RWPE2 (cell line): ENCODE measurements around the gene FNDC1.

ENCODE experiments used
- ATAC-seq: fragments of 200-7000 bp; cut with Tn5 transposase; 3 replicates; pipeline ENCODE4 v1.9.1; 2021; ENCODE audit warnings: low read depth
- DNase-seq: peaks from one replicate; pipeline ENCODE4 v3.0.0-alpha.2; 2020; ENCODE audit warnings: low spot score
- H3K27ac ChIP-seq: fragments of 450-650 bp; 2 replicates; pipeline ENCODE4 v1.5.1; 2017; ENCODE audit warnings: mild to moderate bottlenecking; ENCODE audit not compliant: poor library complexity, severe bottlenecking
- H3K27me3 ChIP-seq: fragments of 250-450 bp; sonication (Bioruptor Pico); 2 replicates; pipeline ENCODE4 v1.5.1; 2021; ENCODE audit warnings: mild to moderate bottlenecking, moderate library complexity; ENCODE audit not compliant: insufficient read depth, poor library complexity, severe bottlenecking
- H3K36me3 ChIP-seq: fragments of 250-450 bp; sonication (Bioruptor Pico); 2 replicates; pipeline ENCODE4 v1.5.1; 2020; ENCODE audit warnings: low read depth, mild to moderate bottlenecking, moderate library complexity
- H3K4me1 ChIP-seq: fragments of 250-450 bp; sonication (Bioruptor Pico); 2 replicates; pipeline ENCODE4 v1.5.1; 2021; ENCODE audit warnings: mild to moderate bottlenecking, moderate library complexity; ENCODE audit not compliant: insufficient read depth, poor library complexity, severe bottlenecking
- H3K4me3 ChIP-seq: fragments of 250-450 bp; sonication (Bioruptor Pico); 2 replicates; pipeline ENCODE4 v1.5.1; 2021; ENCODE audit warnings: mild to moderate bottlenecking, moderate library complexity; ENCODE audit not compliant: severe bottlenecking
- H3K9me3 ChIP-seq: fragments of 250-450 bp; sonication (Bioruptor Pico); 2 replicates; pipeline ENCODE4 v1.5.1; 2021; ENCODE audit warnings: mild to moderate bottlenecking, moderate library complexity; ENCODE audit not compliant: severe bottlenecking
- TF ChIP-seq, protein P1 (sequence below): fragments of 450-650 bp; IDR thresholded peaks from one replicate; pipeline ENCODE4 v1.5.1; 2017; ENCODE audit warnings: mild to moderate bottlenecking, moderate library complexity; ENCODE audit not compliant: poor library complexity, severe bottlenecking

FNDC1 gene

DNA sequence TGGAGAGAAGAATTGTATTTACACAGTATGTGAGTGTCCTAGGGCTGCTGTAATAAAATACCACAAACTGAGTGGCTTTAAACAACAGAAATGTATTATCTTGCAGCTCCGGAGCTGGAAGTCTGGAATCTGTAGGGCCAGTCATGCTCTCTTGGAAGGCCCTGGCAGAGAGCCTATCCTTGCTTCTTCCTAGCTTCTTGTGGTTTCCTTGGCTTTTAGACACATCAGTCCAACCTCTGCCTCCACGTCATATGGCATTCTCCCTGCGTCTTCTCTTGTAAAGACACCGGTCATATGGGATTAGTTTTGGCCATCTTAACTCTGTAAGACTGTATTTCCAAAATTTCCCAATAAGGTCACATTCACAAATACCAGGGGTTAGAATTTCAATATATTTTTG lies 10.8 kb downstream of the FNDC1 start:
- Histone ChIP-seq H3K4me3 (no peak overlapping the region), H3K27ac (no peak overlapping the region), H3K4me1 (no peaks in the 10 kb centered on the region), H3K9me3 (no peaks in the 10 kb centered on the region), H3K36me3 (no peaks in the 10 kb centered on the region), H3K27me3 (peaks cover 9% of the 10 kb centered on the region)
- DNase-seq (no peak), ATAC-seq (no peak)
- TF ChIP-seq, protein P1, sequence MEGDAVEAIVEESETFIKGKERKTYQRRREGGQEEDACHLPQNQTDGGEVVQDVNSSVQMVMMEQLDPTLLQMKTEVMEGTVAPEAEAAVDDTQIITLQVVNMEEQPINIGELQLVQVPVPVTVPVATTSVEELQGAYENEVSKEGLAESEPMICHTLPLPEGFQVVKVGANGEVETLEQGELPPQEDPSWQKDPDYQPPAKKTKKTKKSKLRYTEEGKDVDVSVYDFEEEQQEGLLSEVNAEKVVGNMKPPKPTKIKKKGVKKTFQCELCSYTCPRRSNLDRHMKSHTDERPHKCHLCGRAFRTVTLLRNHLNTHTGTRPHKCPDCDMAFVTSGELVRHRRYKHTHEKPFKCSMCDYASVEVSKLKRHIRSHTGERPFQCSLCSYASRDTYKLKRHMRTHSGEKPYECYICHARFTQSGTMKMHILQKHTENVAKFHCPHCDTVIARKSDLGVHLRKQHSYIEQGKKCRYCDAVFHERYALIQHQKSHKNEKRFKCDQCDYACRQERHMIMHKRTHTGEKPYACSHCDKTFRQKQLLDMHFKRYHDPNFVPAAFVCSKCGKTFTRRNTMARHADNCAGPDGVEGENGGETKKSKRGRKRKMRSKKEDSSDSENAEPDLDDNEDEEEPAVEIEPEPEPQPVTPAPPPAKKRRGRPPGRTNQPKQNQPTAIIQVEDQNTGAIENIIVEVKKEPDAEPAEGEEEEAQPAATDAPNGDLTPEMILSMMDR: no peak

DNA sequence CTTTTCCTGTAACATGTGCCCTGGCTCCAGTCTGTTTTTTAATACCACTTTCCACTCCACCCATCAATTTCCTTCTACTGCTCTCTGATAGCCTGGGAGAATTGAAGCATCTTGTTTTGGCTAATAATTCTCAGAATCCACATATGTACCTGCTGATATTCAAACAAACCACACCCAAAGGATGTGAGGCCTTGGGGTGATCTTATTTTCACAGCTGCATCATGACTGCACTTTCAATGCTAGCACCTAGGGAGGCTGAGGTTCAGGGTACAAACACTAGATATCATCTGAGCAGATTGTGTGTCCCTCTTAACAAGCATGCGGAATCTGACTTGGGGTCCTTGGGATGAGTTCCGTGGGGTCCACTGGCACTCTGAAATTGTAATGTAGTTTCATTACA lies 12.7 kb downstream of the FNDC1 start:
- H3K4me3 ChIP-seq: no peak overlapping the region
- H3K4me1 ChIP-seq: no peaks in the 10 kb centered on the region
- H3K27me3 ChIP-seq: no peaks in the 10 kb centered on the region
- H3K27ac ChIP-seq: no peak overlapping the region
- ATAC-seq (no peak), DNase-seq (no peak)
- no peaks in the 10 kb centered on the region for H3K36me3 ChIP-seq
- TF ChIP-seq, protein P1: no peak
- no peaks in the 10 kb centered on the region for H3K9me3 ChIP-seq

GRCh38 chr6:159184559-159184958 lies 15.4 kb downstream of the FNDC1 start:
- no peaks in the 10 kb centered on the region for H3K27me3 ChIP-seq
- TF ChIP-seq, protein P1: no peak

GRCh38 chr6:159190460-159190859 lies 21.3 kb downstream of the FNDC1 start:
- ATAC-seq (no peak), DNase-seq (no peak)
- H3K36me3 ChIP-seq: no peaks in the 10 kb centered on the region
- no peaks in the 10 kb centered on the region for H3K4me1 ChIP-seq
- H3K27me3 ChIP-seq: no peaks in the 10 kb centered on the region
- TF ChIP-seq, protein P1: no peak
- H3K4me3 ChIP-seq: no peak overlapping the region
- no peaks in the 10 kb centered on the region for H3K9me3 ChIP-seq
- H3K27ac ChIP-seq: no peak overlapping the region

More at GRCh38 chr6:159184559-159184958, 15.4 kb downstream of the FNDC1 start:
- DNase-seq: no peak
- no peaks in the 10 kb centered on the region for H3K36me3 ChIP-seq
- no peaks in the 10 kb centered on the region for H3K4me1 ChIP-seq
- H3K27ac ChIP-seq: no peak overlapping the region
- no peaks in the 10 kb centered on the region for H3K9me3 ChIP-seq
- H3K4me3 ChIP-seq: no peak overlapping the region
- no peak for ATAC-seq

- Histone ChIP-seq H3K36me3 (no peaks in the 10 kb centered on the region), H3K27me3 (no peaks in the 10 kb centered on the region), H3K27ac (no peak overlapping the region), H3K9me3 (no peaks in the 10 kb centered on the region), H3K4me3 (no peak overlapping the region), H3K4me1 (no peaks in the 10 kb centered on the region)
- peak; percentile 21; the same call in 1 of the 3 replicates for ATAC-seq
- no peak for DNase-seq
- TF ChIP-seq, protein P1: no peak
Observed at GRCh38 chr6:159193923-159194322, 24.7 kb downstream of the FNDC1 start.
